Astrocyte (in vitro differentiated cells and primary cell): ENCODE results near the gene MMP17. TPM values are rescaled to one million over a fixed set of nuclear protein-coding genes. Genes with fewer than 3 reads are reported as not detected.
A peak's percentile ranks its signal among the peaks of the same experiment; 100 is the strongest.

Source experiments
- DNase-seq: peaks from one replicate; pipeline ENCODE4 v3.0.0-alpha.2; 2010; ENCODE audit warnings: low read depth
- FAIRE-seq: peaks from 2 replicates; lab custom pipeline; 2011; peaks lifted over from hg19 to GRCh38; lab: Jason Lieb, UNC
- H2AFZ ChIP-seq: 2 replicates; pipeline ENCODE4 v1.6.0; 2012; ENCODE audit warnings: low read depth, low read length, inconsistent platforms
- H3K27ac ChIP-seq: 2 replicates; pipeline ENCODE4 v1.5.1; 2011; ENCODE audit warnings: low read depth, low read length, inconsistent platforms
- H3K27me3 ChIP-seq: 2 replicates; pipeline ENCODE4 v1.6.0; 2011; ENCODE audit warnings: low read length, inconsistent platforms; ENCODE audit not compliant: insufficient read depth
- H3K36me3 ChIP-seq: 2 replicates; pipeline ENCODE4 v1.5.1; 2011; ENCODE audit warnings: low read length, inconsistent platforms; ENCODE audit not compliant: insufficient read depth
- H3K4me1 ChIP-seq: 2 replicates; pipeline ENCODE4 v1.5.1; 2011; ENCODE audit warnings: low read length, inconsistent platforms; ENCODE audit not compliant: insufficient read depth
- H3K4me2 ChIP-seq: 2 replicates; pipeline ENCODE4 v1.6.0; 2012; ENCODE audit warnings: low read length, inconsistent platforms
- H3K4me3 ChIP-seq: 2 replicates; pipeline ENCODE4 v1.5.1; 2011; ENCODE audit warnings: low read depth, mild to moderate bottlenecking, low read length, inconsistent platforms; ENCODE audit not compliant: insufficient read depth
- H3K79me2 ChIP-seq: 2 replicates; pipeline ENCODE4 v1.6.0; 2012; ENCODE audit warnings: mild to moderate bottlenecking, low read length, inconsistent platforms; ENCODE audit not compliant: insufficient read depth
- H3K9ac ChIP-seq: 2 replicates; pipeline ENCODE4 v1.6.0; 2012; ENCODE audit warnings: mild to moderate bottlenecking, low read length, inconsistent platforms
- H3K9me3 ChIP-seq: 2 replicates; pipeline ENCODE4 v1.5.1; 2012; ENCODE audit warnings: low read depth, mild to moderate bottlenecking, low read length, inconsistent platforms; ENCODE audit not compliant: insufficient read depth
- H4K20me1 ChIP-seq: 2 replicates; pipeline ENCODE4 v1.6.0; 2012; ENCODE audit warnings: low read length, inconsistent platforms; ENCODE audit not compliant: insufficient read depth
- H3K27ac Mint-ChIP-seq: one replicate; pipeline ENCODE4 v1.8.0; 2021; ENCODE audit warnings: mild to moderate bottlenecking, mixed read lengths; ENCODE audit not compliant: unreplicated experiment
- H3K27me3 Mint-ChIP-seq: one replicate; pipeline ENCODE4 v1.8.0; 2021; ENCODE audit warnings: low read depth, mixed read lengths; ENCODE audit not compliant: unreplicated experiment
- H3K36me3 Mint-ChIP-seq: one replicate; pipeline ENCODE4 v1.8.0; 2021; ENCODE audit warnings: low read depth, mixed read lengths; ENCODE audit not compliant: unreplicated experiment
- H3K4me1 Mint-ChIP-seq: one replicate; pipeline ENCODE4 v1.8.0; 2021; ENCODE audit warnings: low read depth, mixed read lengths; ENCODE audit not compliant: unreplicated experiment
- H3K4me3 Mint-ChIP-seq: one replicate; pipeline ENCODE4 v1.8.0; 2021; ENCODE audit warnings: mild to moderate bottlenecking, moderate library complexity, mixed read lengths; ENCODE audit not compliant: unreplicated experiment
- H3K9me3 Mint-ChIP-seq: one replicate; pipeline ENCODE4 v1.8.0; 2021; ENCODE audit warnings: mild to moderate bottlenecking, mixed read lengths; ENCODE audit not compliant: unreplicated experiment
- EZH2 ChIP-seq: IDR thresholded peaks from 2 replicates; pipeline ENCODE4 v1.6.1; 2012; ENCODE audit warnings: mild to moderate bottlenecking, low read length, inconsistent platforms; ENCODE audit not compliant: insufficient read depth
- total RNA-seq: library from RNA; stranded (reverse); gene quantifications from 2 replicates; pipeline ENCODE4 v1.2.1, GENCODE V29; 2021
- TF ChIP-seq, protein P1 (sequence below): IDR thresholded peaks from 2 replicates; pipeline ENCODE4 v1.5.1; 2011; ENCODE audit warnings: low read depth, mild to moderate bottlenecking, inconsistent platforms, low read length, moderate library complexity; ENCODE audit not compliant: insufficient read depth

Gene MMP17
- total RNA-seq, 1 donor from 2014 or later = 8.4 TPM

DNA sequence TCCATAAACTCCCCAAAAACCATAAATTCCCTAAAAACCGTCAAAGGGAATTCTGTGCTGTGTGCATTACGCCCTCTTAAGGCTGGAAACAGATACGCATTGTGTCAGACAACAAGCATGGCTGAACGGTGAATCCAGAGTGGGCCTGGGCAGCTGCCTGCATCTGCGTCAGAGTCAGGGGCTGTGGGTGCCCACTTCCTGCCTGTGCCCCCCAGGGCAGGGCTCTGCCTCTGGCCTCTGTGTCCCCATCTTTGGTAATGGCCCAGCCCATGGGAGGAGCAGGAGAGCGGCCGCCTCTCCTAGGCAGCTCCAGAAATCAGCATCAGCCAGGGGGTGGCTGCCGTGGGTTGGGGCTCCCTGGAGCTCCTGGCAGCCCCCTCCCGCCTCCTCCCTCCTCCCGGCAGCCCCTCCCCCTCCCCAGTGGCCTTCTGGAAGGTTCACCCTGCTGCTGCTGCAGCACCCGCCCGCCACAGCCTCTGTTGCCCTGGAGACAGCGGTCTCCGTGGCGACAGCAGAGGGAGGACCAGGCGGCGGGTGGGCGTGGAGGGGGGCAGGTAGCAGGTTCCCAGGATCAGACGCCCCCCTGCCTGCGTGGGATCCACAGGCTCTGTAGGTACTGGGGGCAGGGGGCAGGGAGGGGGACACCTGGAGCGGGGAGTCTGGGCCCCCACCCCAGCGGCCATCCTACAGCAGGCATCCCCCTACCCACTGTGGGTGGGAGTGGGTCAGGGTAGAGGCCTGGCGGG, 5.9 kb downstream of the MMP17 start:
- H3K9me3 Mint-ChIP-seq = no peaks in the 10 kb centered on the region
- H3K27ac Mint-ChIP-seq = no peak overlapping the region
- H3K36me3 Mint-ChIP-seq = no peaks in the 10 kb centered on the region
- no peaks in the 10 kb centered on the region for H3K9me3 ChIP-seq
- H3K27ac ChIP-seq = no peak overlapping the region
- no peak overlapping the region for H3K9ac ChIP-seq
- H3K27me3 Mint-ChIP-seq = peaks cover 3% of the 10 kb centered on the region
- peak; percentile 16 for DNase-seq
- H2AFZ ChIP-seq = no peak overlapping the region
- no peak overlapping the region for H3K4me3 Mint-ChIP-seq
- no peaks in the 10 kb centered on the region for H3K4me1 Mint-ChIP-seq
- no peaks in the 10 kb centered on the region for H3K36me3 ChIP-seq
- H3K4me3 ChIP-seq = no peak overlapping the region
- no peaks in the 10 kb centered on the region for H3K27me3 ChIP-seq
- TF ChIP-seq, protein P1, sequence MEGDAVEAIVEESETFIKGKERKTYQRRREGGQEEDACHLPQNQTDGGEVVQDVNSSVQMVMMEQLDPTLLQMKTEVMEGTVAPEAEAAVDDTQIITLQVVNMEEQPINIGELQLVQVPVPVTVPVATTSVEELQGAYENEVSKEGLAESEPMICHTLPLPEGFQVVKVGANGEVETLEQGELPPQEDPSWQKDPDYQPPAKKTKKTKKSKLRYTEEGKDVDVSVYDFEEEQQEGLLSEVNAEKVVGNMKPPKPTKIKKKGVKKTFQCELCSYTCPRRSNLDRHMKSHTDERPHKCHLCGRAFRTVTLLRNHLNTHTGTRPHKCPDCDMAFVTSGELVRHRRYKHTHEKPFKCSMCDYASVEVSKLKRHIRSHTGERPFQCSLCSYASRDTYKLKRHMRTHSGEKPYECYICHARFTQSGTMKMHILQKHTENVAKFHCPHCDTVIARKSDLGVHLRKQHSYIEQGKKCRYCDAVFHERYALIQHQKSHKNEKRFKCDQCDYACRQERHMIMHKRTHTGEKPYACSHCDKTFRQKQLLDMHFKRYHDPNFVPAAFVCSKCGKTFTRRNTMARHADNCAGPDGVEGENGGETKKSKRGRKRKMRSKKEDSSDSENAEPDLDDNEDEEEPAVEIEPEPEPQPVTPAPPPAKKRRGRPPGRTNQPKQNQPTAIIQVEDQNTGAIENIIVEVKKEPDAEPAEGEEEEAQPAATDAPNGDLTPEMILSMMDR = peak; percentile 42
- no peak for TF ChIP-seq EZH2
- no peaks in the 10 kb centered on the region for H3K79me2 ChIP-seq
- FAIRE-seq = no peak
- peaks cover 31% of the 10 kb centered on the region for H4K20me1 ChIP-seq
- H3K4me2 ChIP-seq = no peak overlapping the region
- H3K4me1 ChIP-seq = peaks cover 18% of the 10 kb centered on the region

DNA sequence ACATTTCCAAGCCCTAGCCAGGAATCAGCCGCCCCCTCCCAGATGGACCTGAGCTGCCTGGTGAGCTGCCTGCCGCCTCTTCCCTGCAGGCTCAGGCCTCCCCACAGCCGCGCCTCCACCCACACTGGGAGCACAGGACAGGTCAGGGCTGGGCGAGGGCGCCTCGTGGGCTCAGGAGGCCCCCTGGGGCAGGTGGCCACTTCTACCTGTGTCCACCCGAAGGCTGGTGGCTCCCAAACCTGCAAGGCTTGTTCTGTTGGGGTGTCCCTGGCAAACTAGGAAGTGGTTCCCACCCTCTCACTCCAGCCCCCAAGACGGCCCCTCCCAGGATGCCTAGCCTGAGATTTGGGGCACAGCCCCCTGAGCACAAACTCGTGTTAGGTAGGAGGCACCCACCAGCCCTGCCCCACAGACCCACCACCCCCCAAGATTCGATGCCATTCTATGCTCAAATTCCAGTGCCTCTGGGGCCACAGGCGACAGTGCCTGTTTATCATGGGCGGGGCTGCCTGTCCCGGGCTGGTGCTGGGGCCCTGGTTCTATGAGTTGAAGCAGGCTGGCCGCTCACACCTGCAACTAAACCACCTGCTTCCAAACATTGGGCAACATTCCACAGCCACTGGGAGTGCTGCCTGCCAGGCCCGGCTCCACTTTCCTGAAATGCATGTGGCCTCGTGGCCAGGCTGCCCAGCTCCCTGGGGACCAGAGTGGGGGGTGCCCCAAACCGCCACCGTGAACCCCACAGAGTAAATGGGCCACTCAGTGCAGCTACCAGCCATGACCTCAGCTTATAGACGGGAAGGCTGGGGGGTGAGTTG, 6.8 kb downstream of the MMP17 start:
- H3K4me3 Mint-ChIP-seq = no peak overlapping the region

More for the DNA sequence above, 6.8 kb downstream of the MMP17 start:
- no peak for DNase-seq
- H3K9me3 ChIP-seq = no peaks in the 10 kb centered on the region
- no peak overlapping the region for H3K27ac ChIP-seq
- no peaks in the 10 kb centered on the region for H3K36me3 ChIP-seq
- no peak overlapping the region for H3K4me2 ChIP-seq
- H3K4me1 ChIP-seq = peaks cover 8% of the 10 kb centered on the region
- no peaks in the 10 kb centered on the region for H3K27me3 ChIP-seq
- no peak overlapping the region for H3K27ac Mint-ChIP-seq
- no peak for TF ChIP-seq EZH2
- TF ChIP-seq, protein P1 = no peak
- no peak overlapping the region for H3K4me3 ChIP-seq
- H3K79me2 ChIP-seq = no peaks in the 10 kb centered on the region
- no peak overlapping the region for H3K9ac ChIP-seq
- H3K9me3 Mint-ChIP-seq = no peaks in the 10 kb centered on the region
- no peak for FAIRE-seq
- H4K20me1 ChIP-seq = peaks cover 22% of the 10 kb centered on the region
- H2AFZ ChIP-seq = no peak overlapping the region
- H3K27me3 Mint-ChIP-seq = peaks cover 3% of the 10 kb centered on the region
- no peaks in the 10 kb centered on the region for H3K4me1 Mint-ChIP-seq
- no peaks in the 10 kb centered on the region for H3K36me3 Mint-ChIP-seq
